Stomach (tissue), 9 donors: ENCODE measurements around the gene ADGRD1. TPM values are rescaled to one million over a fixed set of nuclear protein-coding genes. Genes with fewer than 3 reads are reported as not detected.

Experiments used
- DNase-seq, 2 donors: peaks; one replicate each; pipeline versions ENCODE4 v3.0.0 to v3.0.0-alpha.2; 2013 to 2019
- H3K27ac ChIP-seq, 5 donors: fragments of 200-600 bp in 4 of 5; sonication (generic) in 4 of 5; one replicate each; pipeline ENCODE4 v1.5.1; 2013 to 2019; ENCODE audit warnings: mild to moderate bottlenecking in 1 of 5, moderate library complexity in 1 of 5
- H3K27me3 ChIP-seq, 3 donors: fragments of 200-600 bp; sonication (generic); one replicate each; pipeline ENCODE4 v1.5.1; 2017 to 2019; ENCODE audit warnings: mixed run types in 1 of 3
- H3K36me3 ChIP-seq, 4 donors: fragments of 200-600 bp; sonication (generic); 1 replicate in 3 of 4; 2 replicates in 1 of 4; pipeline ENCODE4 v1.5.1; 2016 to 2019
- H3K4me1 ChIP-seq, 4 donors: fragments of 200-600 bp; sonication (generic); one replicate each; pipeline ENCODE4 v1.5.1; 2016 to 2019
- H3K4me3 ChIP-seq, 4 donors: fragments of 200-600 bp; sonication (generic) in 3 of 4; one replicate each; pipeline ENCODE4 v1.5.1; 2016 to 2019; ENCODE audit warnings: mild to moderate bottlenecking in 1 of 4
- H3K9me3 ChIP-seq, 4 donors: fragments of 200-600 bp; sonication (generic); one replicate each; pipeline ENCODE4 v1.5.1; 2016 to 2019
- CTCF ChIP-seq, 7 experiments: fragments of 450-650 bp in 4 of 7; fragments of 200-600 bp in 3 of 7; sonication (generic) in 3 of 7; IDR thresholded peaks; one replicate each; pipeline ENCODE4 v1.5.1; 2016 to 2019; ENCODE audit warnings: antibody characterized with exemption in 7 of 7, control low read depth in 2 of 7, mild to moderate bottlenecking in 1 of 7
- EP300 ChIP-seq: sonication (generic); formaldehyde crosslinking; IDR thresholded peaks from one replicate; pipeline ENCODE4 v1.6.1; 2017; ENCODE audit warnings: antibody characterized with exemption
- POLR2A ChIP-seq, 4 donors: fragments of 450-650 bp; IDR thresholded peaks; one replicate each; pipeline ENCODE4 v1.6.1; 2016; ENCODE audit warnings: antibody characterized with exemption in 4 of 4, control low read depth in 2 of 4, mild to moderate bottlenecking in 1 of 4, moderate library complexity in 1 of 4
- POLR2AphosphoS5 ChIP-seq, 3 donors: sonication (generic); formaldehyde crosslinking; IDR thresholded peaks; one replicate each; pipeline ENCODE4 v1.6.1; 2016; ENCODE audit warnings: antibody characterized with exemption in 3 of 3
- WGBS, 5 donors: extraction: QIAGEN DNeasy Blood & Tissue Kit in 3 of 5; methylation state at CpG; one replicate each; pipeline versions ENCODE4 v1.1.5 to v1.1.7; 2013 to 2018; 5-methylcytosine and 5-hydroxymethylcytosine counted together
- intact Hi-C: fragments of 100-400 bp; cut with DNase I; formaldehyde crosslinking; loops from one replicate; pipeline ENCODE4 v1.15.1; 2023; ENCODE audit warnings: low total_unique reads
- polyA plus RNA-seq, 3 donors: library from polyadenylated mRNA; stranded (reverse); fragments of 200-250 nt; gene quantifications; one replicate each; pipeline ENCODE4 v1.2.3, GENCODE V29; 2013
- total RNA-seq, 5 donors: library from RNA; depleted of rRNA; stranded (reverse); fragments of >200 nt; gene quantifications; one replicate each; pipeline versions ENCODE4 v1.1.0 to v1.2.3, GENCODE V29; 2014 to 2016
- donor health status: healthy with polysubstance abuse.
- donor health status: Bipolar disorder and iron deficiency.
- donor health status: healthy.

ADGRD1 gene
- total and polyA plus RNA-seq, 8 donors, result 3.7 to 43.8 (median 15.4) TPM

GRCh38 chr12:131012279-131013069 is 58.8 kb downstream of the ADGRD1 start:
- peak overlapping the region in 1 of 5 donors; percentile 21 for H3K27ac ChIP-seq
- H3K4me1 ChIP-seq, result peaks cover 0 to 13% (median 3%) of the 10 kb centered on the region in 4 donors
- DNase-seq, result peak in 1 of 2 donors; percentile 60
- 71 to 92% (median 85%) methylated on average over 22 to 23 of the region's 23 CpGs for WGBS, 5 donors
- H3K4me3 ChIP-seq, result no peak overlapping the region
- intact Hi-C loops, result no loop called here
- peaks cover 0 to 21% (median 6%) of the 10 kb centered on the region in 4 donors for H3K36me3 ChIP-seq
- TF ChIP-seq POLR2AphosphoS5 (IDR thresholded peaks at IDR 0.05) (no peak), CTCF (IDR thresholded peaks at IDR 0.05) (no peak), EP300 (no peak), POLR2A (IDR thresholded peaks at IDR 0.05) (no peak)
- no peaks in the 10 kb centered on the region for H3K9me3 ChIP-seq
- H3K27me3 ChIP-seq, result no peaks in the 10 kb centered on the region

GRCh38 chr12:131013118-131013517 is 59.4 kb downstream of the ADGRD1 start:
- no peak for DNase-seq
- no peak overlapping the region for H3K27ac ChIP-seq
- no peak overlapping the region for H3K4me3 ChIP-seq
- no peaks in the 10 kb centered on the region for H3K9me3 ChIP-seq
- H3K27me3 ChIP-seq, result no peaks in the 10 kb centered on the region
- H3K4me1 ChIP-seq, result peaks cover 0 to 7% (median 0%) of the 10 kb centered on the region in 4 donors
- intact Hi-C loops, result no loop called here
- 86 to 92% (median 91%) methylated on average over 7 of the region's 7 CpGs for WGBS, 5 donors
- no peak for TF ChIP-seq POLR2AphosphoS5 (IDR thresholded peaks at IDR 0.05)
- no peak for TF ChIP-seq EP300
- TF ChIP-seq CTCF (IDR thresholded peaks at IDR 0.05), result no peak
- no peak for TF ChIP-seq POLR2A (IDR thresholded peaks at IDR 0.05)
- H3K36me3 ChIP-seq, result peaks cover 0 to 26% (median 6%) of the 10 kb centered on the region in 4 donors

- 84 to 89% (median 85%) methylated on average over 14 of the region's 14 CpGs for WGBS, 5 donors
- no peak for DNase-seq
- H3K4me1 ChIP-seq, result no peaks in the 10 kb centered on the region
- H3K9me3 ChIP-seq, result no peaks in the 10 kb centered on the region
- H3K36me3 ChIP-seq, result peaks cover 0 to 26% (median 6%) of the 10 kb centered on the region in 4 donors
- no peak overlapping the region for H3K4me3 ChIP-seq
- intact Hi-C loops, result no loop called here
- TF ChIP-seq CTCF (IDR thresholded peaks at IDR 0.05), result no peak
- no peak for TF ChIP-seq POLR2A (IDR thresholded peaks at IDR 0.05)
- no peak for TF ChIP-seq POLR2AphosphoS5 (IDR thresholded peaks at IDR 0.05)
- TF ChIP-seq EP300, result no peak
- no peak overlapping the region for H3K27ac ChIP-seq
- H3K27me3 ChIP-seq, result no peaks in the 10 kb centered on the region
Observed at GRCh38 chr12:131014343-131014742, 60.6 kb downstream of the ADGRD1 start.

GRCh38 chr12:131015581-131016337 is 62.1 kb downstream of the ADGRD1 start:
- peaks cover 0 to 26% (median 6%) of the 10 kb centered on the region in 4 donors for H3K36me3 ChIP-seq
- no peaks in the 10 kb centered on the region for H3K9me3 ChIP-seq
- no peak overlapping the region for H3K27ac ChIP-seq
- H3K4me1 ChIP-seq, result no peaks in the 10 kb centered on the region
- intact Hi-C loops, result no loop called here
- TF ChIP-seq EP300, result no peak
- no peak for TF ChIP-seq POLR2A (IDR thresholded peaks at IDR 0.05)
- TF ChIP-seq POLR2AphosphoS5 (IDR thresholded peaks at IDR 0.05), result no peak
- TF ChIP-seq CTCF (IDR thresholded peaks at IDR 0.05), result no peak
- no peak for DNase-seq
- H3K27me3 ChIP-seq, result no peaks in the 10 kb centered on the region
- WGBS, 5 donors, result 80 to 88% (median 87%) methylated on average over 15 of the region's 15 CpGs
- no peak overlapping the region for H3K4me3 ChIP-seq
